Omental fat pad (tissue), 4 donors: ENCODE measurements around the gene GAL3ST1. TPM values are rescaled to one million over a fixed set of nuclear protein-coding genes. Genes with fewer than 3 reads are reported as not detected.
A peak's percentile ranks its signal among the peaks of the same experiment; 100 is the strongest.
"Not testable (repeated sequence)": the region's sequence is repeated elsewhere in the genome, so short reads cannot be mapped to it uniquely, and the experiment has no call there.

Experiments used
- ATAC-seq: fragments of 150-250 bp; one replicate; pipeline ENCODE4 v1.9.1; 2016; ENCODE audit warnings: mild to moderate bottlenecking, moderate library complexity; ENCODE audit not compliant: low FRiP score
- DNase-seq: peaks from one replicate; pipeline ENCODE4 v3.0.0-alpha.2; 2019; ENCODE audit warnings: low spot score
- CTCF ChIP-seq, 3 donors: fragments of 450-650 bp; IDR thresholded peaks; one replicate each; pipeline ENCODE4 v1.5.1; 2016 to 2017; ENCODE audit warnings: antibody characterized with exemption in 3 of 3, mild to moderate bottlenecking in 3 of 3, moderate library complexity in 2 of 3
- total RNA-seq, 4 donors: library from RNA; depleted of rRNA; stranded (reverse); fragments of >200 nt; gene quantifications; one replicate each; pipeline ENCODE4 v1.1.0, GENCODE V29; 2016

The GAL3ST1 gene
- total RNA-seq, 4 donors from 2014 or later = 1.4 to 2.5 (median 1.8) TPM; not detected in 1

GRCh38 chr22:30546616-30547015 is 27.8 kb downstream of the GAL3ST1 start, which contains the start of gene SEC14L6:
TSS of gene SEC14L6 (minus strand) at chr22:30546741. CDS start at chr22:30546682, 59 bp downstream.
- TF ChIP-seq CTCF (IDR thresholded peaks at IDR 0.05) = no peak
- DNase-seq (no peak), ATAC-seq (no peak)

- DNase-seq (no peak), ATAC-seq (no peak)
- no peak for TF ChIP-seq CTCF (IDR thresholded peaks at IDR 0.05)
Observed at GRCh38 chr22:30542811-30543188, 31.7 kb downstream of the GAL3ST1 start.

- DNase-seq (no peak), ATAC-seq (peak; percentile 66)
- TF ChIP-seq CTCF (IDR thresholded peaks at IDR 0.05) = no peak
Observed at GRCh38 chr22:30541961-30542810, 32.3 kb downstream of the GAL3ST1 start.

DNA sequence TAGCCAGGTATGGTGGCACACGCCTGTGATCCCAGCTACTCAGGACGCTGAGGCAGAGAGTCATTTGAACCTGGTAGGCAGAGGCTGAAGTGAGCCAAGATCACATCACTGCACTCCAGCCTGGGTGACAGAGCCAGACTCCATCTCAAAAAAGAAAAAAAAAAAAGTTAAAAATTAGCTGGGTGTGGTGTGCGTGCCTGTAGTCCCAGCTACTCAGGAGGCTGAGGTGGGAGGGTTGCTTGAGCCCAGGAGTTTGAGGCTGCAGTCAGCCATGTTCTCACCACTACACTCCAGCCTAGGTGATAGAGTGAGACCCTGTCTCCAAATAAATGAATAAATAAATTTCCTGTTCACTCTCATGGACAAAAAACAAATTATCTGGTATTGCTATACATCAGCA is 33.0 kb downstream of the GAL3ST1 start:
- not testable (repeated sequence) for DNase-seq, ATAC-seq

DNA sequence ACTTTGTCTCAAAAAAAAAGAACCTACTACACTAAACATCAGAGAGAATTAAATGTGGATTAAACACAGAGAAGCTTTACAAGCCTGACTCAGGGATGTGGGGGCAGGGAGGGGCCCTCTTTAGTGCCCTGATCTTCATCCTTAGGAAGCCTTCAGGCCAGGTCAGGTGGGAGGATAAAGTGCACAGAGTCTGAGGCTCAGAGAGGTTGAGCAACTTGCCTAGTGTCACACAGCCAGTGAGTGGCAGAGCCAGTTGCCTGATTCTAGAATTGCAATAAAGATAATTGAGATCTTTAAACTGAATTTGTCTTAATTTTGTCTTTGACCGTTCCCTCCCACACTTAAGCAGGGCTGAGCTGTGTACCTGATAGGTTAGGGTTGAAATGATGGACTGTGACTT is 35.1 kb downstream of the GAL3ST1 start:
- DNase-seq (no peak), ATAC-seq (no peak)
- TF ChIP-seq CTCF (IDR thresholded peaks at IDR 0.05) = no peak

GRCh38 chr22:30538280-30538679 is 36.2 kb downstream of the GAL3ST1 start:
- no peak for TF ChIP-seq CTCF (IDR thresholded peaks at IDR 0.05)
- ATAC-seq = no peak

GRCh38 chr22:30537083-30537731 is 37.3 kb downstream of the GAL3ST1 start:
- no peak for TF ChIP-seq CTCF (IDR thresholded peaks at IDR 0.05)
- ATAC-seq = no peak
- DNase-seq = no peak

More at GRCh38 chr22:30538280-30538679, 36.2 kb downstream of the GAL3ST1 start:
- DNase-seq = no peak
